BLaER1 treated with 17β-estradiol and CSF1 and Interleukin-3, amounts not matched to agents 10 nM and 100 nM (cell line): ENCODE results near the gene SCN4B.

ENCODE experiments used
- H3K27ac ChIP-seq, 11 experiments: shearing (Covaris generic); formaldehyde crosslinking; 2 replicates each; pipeline ENCODE4 v1.8.1; 2022
- H3K27me3 ChIP-seq, 11 experiments: shearing (Covaris generic); formaldehyde crosslinking; 2 replicates each; pipeline ENCODE4 v1.8.1; 2022
- H3K36me3 ChIP-seq, 11 experiments: shearing (Covaris generic); formaldehyde crosslinking; 2 replicates each; pipeline ENCODE4 v1.8.1; 2022
- H3K4me1 ChIP-seq, 10 experiments: shearing (Covaris generic); formaldehyde crosslinking; 2 replicates each; pipeline ENCODE4 v1.8.1; 2022
- H3K4me2 ChIP-seq, 11 experiments: shearing (Covaris generic); formaldehyde crosslinking; 2 replicates each; pipeline ENCODE4 v1.8.1; 2022
- H3K4me3 ChIP-seq, 10 experiments: shearing (Covaris generic); formaldehyde crosslinking; 2 replicates each; pipeline ENCODE4 v1.8.1; 2022
- H3K9ac ChIP-seq, 11 experiments: shearing (Covaris generic); formaldehyde crosslinking; 2 replicates each; pipeline ENCODE4 v1.8.1; 2022
- H3K9me3 ChIP-seq, 11 experiments: shearing (Covaris generic); formaldehyde crosslinking; replicated peaks in 1 of 11; 2 replicates each; pipeline ENCODE4 v1.8.1; 2022
- H4K20me1 ChIP-seq, 11 experiments: shearing (Covaris generic); formaldehyde crosslinking; 2 replicates each; pipeline ENCODE4 v1.8.1; 2022
- Cebpa-rat ChIP-seq, 11 experiments: shearing (Covaris generic); IDR thresholded peaks; 2 replicates each; pipeline ENCODE4 v1.8.1; 2022

Gene SCN4B

GRCh38 chr11:118175993-118176777 lies 23.6 kb upstream of the SCN4B start, which contains the start of gene SCN2B:
SCN2B (minus strand) TSS chr11:118176639; CDS start chr11:118176431, 208 bp downstream.
- Histone ChIP-seq H3K4me1 (peaks cover 19 to 37% (median 29%) of the 10 kb centered on the region in 10 experiments), H4K20me1 (no peaks in the 10 kb centered on the region), H3K9me3 (no peaks in the 10 kb centered on the region), H3K36me3 (no peaks in the 10 kb centered on the region), H3K4me3 (no peak within 1 kb of the TSS), H3K27me3 (no peaks in the 10 kb centered on the region), H3K9ac (peak within 1 kb of the TSS in 2 of 11 experiments; percentile 5 to 17; a peak in 3 of 22 replicates), H3K27ac (no peak within 1 kb of the TSS), H3K4me2 (peak within 1 kb of the TSS; percentile 36 to 80 (median 61); a peak in 21 of 22 replicates)
- no peak for TF ChIP-seq Cebpa-rat (IDR thresholded peaks at IDR 0.05)

- no peaks in the 10 kb centered on the region for H3K9me3 ChIP-seq
- no peaks in the 10 kb centered on the region; a peak in 1 of 22 replicates for H4K20me1 ChIP-seq
- no peaks in the 10 kb centered on the region for H3K27me3 ChIP-seq
- no peaks in the 10 kb centered on the region for H3K36me3 ChIP-seq
- peak overlapping the region; percentile 36 to 80 (median 61); a peak in 21 of 22 replicates for H3K4me2 ChIP-seq
- peaks cover 14 to 28% (median 23%) of the 10 kb centered on the region in 10 experiments for H3K4me1 ChIP-seq
- no peak overlapping the region for H3K27ac ChIP-seq
- H3K4me3 ChIP-seq, result no peak overlapping the region
- no peak overlapping the region for H3K9ac ChIP-seq
- TF ChIP-seq Cebpa-rat (IDR thresholded peaks at IDR 0.05), result no peak
Observed at GRCh38 chr11:118175031-118175992, 22.7 kb upstream of the SCN4B start.

- Histone ChIP-seq H3K9me3 (no peaks in the 10 kb centered on the region), H3K27me3 (no peaks in the 10 kb centered on the region; a peak in 1 of 22 replicates), H3K4me1 (peaks cover 8 to 22% (median 17%) of the 10 kb centered on the region in 10 experiments; a peak in 19 of 20 replicates), H3K4me2 (no peak overlapping the region), H3K27ac (no peak overlapping the region), H4K20me1 (no peaks in the 10 kb centered on the region; a peak in 1 of 22 replicates), H3K36me3 (no peaks in the 10 kb centered on the region), H3K4me3 (no peak overlapping the region), H3K9ac (no peak overlapping the region)
- no peak for TF ChIP-seq Cebpa-rat (IDR thresholded peaks at IDR 0.05)
Observed at GRCh38 chr11:118174006-118174567, 21.5 kb upstream of the SCN4B start.

GRCh38 chr11:118172356-118172755 lies 19.7 kb upstream of the SCN4B start:
- Histone ChIP-seq H3K4me1 (peaks cover 8 to 22% (median 17%) of the 10 kb centered on the region in 10 experiments; a peak in 19 of 20 replicates), H3K36me3 (no peaks in the 10 kb centered on the region), H3K4me3 (no peak overlapping the region), H3K4me2 (no peak overlapping the region), H4K20me1 (no peaks in the 10 kb centered on the region; a peak in 1 of 22 replicates), H3K27me3 (no peaks in the 10 kb centered on the region; a peak in 1 of 22 replicates), H3K9ac (no peak overlapping the region), H3K27ac (no peak overlapping the region), H3K9me3 (no peaks in the 10 kb centered on the region)
- no peak for TF ChIP-seq Cebpa-rat (IDR thresholded peaks at IDR 0.05)

- peaks cover 7 to 21% (median 13%) of the 10 kb centered on the region in 10 experiments; a peak in 19 of 20 replicates for H3K4me1 ChIP-seq
- no peak for TF ChIP-seq Cebpa-rat (IDR thresholded peaks at IDR 0.05)
- peak overlapping the region in 7 of 11 experiments; percentile 6 to 37 (median 20); a peak in 6 of 22 replicates for H3K4me2 ChIP-seq
- H3K27me3 ChIP-seq, result no peaks in the 10 kb centered on the region; a peak in 1 of 22 replicates
- no peaks in the 10 kb centered on the region; a peak in 1 of 22 replicates for H4K20me1 ChIP-seq
- H3K36me3 ChIP-seq, result no peaks in the 10 kb centered on the region
- no peaks in the 10 kb centered on the region for H3K9me3 ChIP-seq
- H3K27ac ChIP-seq, result no peak overlapping the region
- no peak overlapping the region for H3K4me3 ChIP-seq
- no peak overlapping the region; a peak in 1 of 22 replicates for H3K9ac ChIP-seq
Observed at GRCh38 chr11:118171269-118172062, 18.8 kb upstream of the SCN4B start.

- TF ChIP-seq Cebpa-rat (IDR thresholded peaks at IDR 0.05), result no peak
Observed at GRCh38 chr11:118170882-118171268, 18.3 kb upstream of the SCN4B start.

GRCh38 chr11:118170231-118170630 lies 17.6 kb upstream of the SCN4B start:
- no peaks in the 10 kb centered on the region; a peak in 1 of 22 replicates for H4K20me1 ChIP-seq
- no peaks in the 10 kb centered on the region for H3K36me3 ChIP-seq
- H3K4me1 ChIP-seq, result peaks cover 0 to 11% (median 2%) of the 10 kb centered on the region in 10 experiments; a peak in 5 of 20 replicates
- H3K27ac ChIP-seq, result no peak overlapping the region
- no peak overlapping the region for H3K4me3 ChIP-seq
- H3K9me3 ChIP-seq, result no peaks in the 10 kb centered on the region
- H3K9ac ChIP-seq, result no peak overlapping the region
- H3K27me3 ChIP-seq, result no peaks in the 10 kb centered on the region; a peak in 1 of 22 replicates
- no peak overlapping the region for H3K4me2 ChIP-seq
- TF ChIP-seq Cebpa-rat (IDR thresholded peaks at IDR 0.05), result no peak

More at GRCh38 chr11:118170882-118171268, 18.3 kb upstream of the SCN4B start:
- Histone ChIP-seq H4K20me1 (no peaks in the 10 kb centered on the region; a peak in 1 of 22 replicates), H3K4me1 (peaks cover 2 to 16% (median 7%) of the 10 kb centered on the region in 10 experiments; a peak in 18 of 20 replicates), H3K27ac (no peak overlapping the region), H3K4me2 (no peak overlapping the region), H3K9ac (no peak overlapping the region), H3K9me3 (no peaks in the 10 kb centered on the region), H3K36me3 (no peaks in the 10 kb centered on the region), H3K4me3 (no peak overlapping the region), H3K27me3 (no peaks in the 10 kb centered on the region; a peak in 1 of 22 replicates)
